ENCODE measurements around the gene TSPAN18.

Gene TSPAN18

GRCh38 chr11:44726283-44727113, at the start of gene TSPAN18:
TSPAN18 (plus strand) TSS chr11:44726962; CDS start chr11:44906417, 179,455 bp downstream.
- DNase-seq (ENCODE audit: low spot score) = peak; percentile 21

- peak; percentile 3 for DNase-seq (ENCODE audit: low spot score)
Measured at GRCh38 chr11:44680982-44681597, 45.7 kb upstream of the TSPAN18 start.

GRCh38 chr11:44681698-44682097, 45.1 kb upstream of the TSPAN18 start:
- DNase-seq (ENCODE audit: low spot score) = peak; percentile 73

- no peak for DNase-seq (ENCODE audit: low spot score)
Measured at GRCh38 chr11:44684859-44685281, 41.9 kb upstream of the TSPAN18 start.

- DNase-seq (ENCODE audit: low spot score) = no peak
Measured at GRCh38 chr11:44687388-44687787, 39.4 kb upstream of the TSPAN18 start.

GRCh38 chr11:44689265-44689664, 37.5 kb upstream of the TSPAN18 start:
- no peak for DNase-seq (ENCODE audit: low spot score)

GRCh38 chr11:44690651-44691050, 36.1 kb upstream of the TSPAN18 start:
- DNase-seq (ENCODE audit: low spot score) = no peak

- DNase-seq (ENCODE audit: low spot score) = no peak
Measured at GRCh38 chr11:44692460-44692859, 34.3 kb upstream of the TSPAN18 start.

- DNase-seq (ENCODE audit: low spot score) = no peak
Measured at GRCh38 chr11:44693654-44694119, 33.1 kb upstream of the TSPAN18 start.

GRCh38 chr11:44694443-44694842, 32.3 kb upstream of the TSPAN18 start:
- no peak for DNase-seq (ENCODE audit: low spot score)

GRCh38 chr11:44695169-44695833, 31.5 kb upstream of the TSPAN18 start:
- DNase-seq (ENCODE audit: low spot score) = no peak

GRCh38 chr11:44698252-44698912, 28.4 kb upstream of the TSPAN18 start:
- DNase-seq (ENCODE audit: low spot score) = no peak

GRCh38 chr11:44699497-44700408, 27.0 kb upstream of the TSPAN18 start:
- DNase-seq (ENCODE audit: low spot score) = no peak

- DNase-seq (ENCODE audit: low spot score) = no peak
Measured at GRCh38 chr11:44701276-44701675, 25.5 kb upstream of the TSPAN18 start.

- no peak for DNase-seq (ENCODE audit: low spot score)
Measured at GRCh38 chr11:44702889-44703288, 23.9 kb upstream of the TSPAN18 start.

- no peak for DNase-seq (ENCODE audit: low spot score)
Measured at GRCh38 chr11:44707094-44707493, 19.7 kb upstream of the TSPAN18 start.

GRCh38 chr11:44708009-44708408, 18.8 kb upstream of the TSPAN18 start:
- no peak for DNase-seq (ENCODE audit: low spot score)

- peak; percentile 50 for DNase-seq (ENCODE audit: low spot score)
Measured at GRCh38 chr11:44708523-44709280, 18.1 kb upstream of the TSPAN18 start.

- peak; percentile 70 for DNase-seq (ENCODE audit: low spot score)
Measured at GRCh38 chr11:44709281-44709562, 17.5 kb upstream of the TSPAN18 start.

GRCh38 chr11:44709966-44710365, 16.8 kb upstream of the TSPAN18 start:
- peak; percentile 70 for DNase-seq (ENCODE audit: low spot score)
